Hair follicular keratinocyte (primary cell): Measurements from ENCODE around the gene MYDGF. TPM values are rescaled to one million over a fixed set of nuclear protein-coding genes. Genes with fewer than 3 reads are reported as not detected.

Experiments
- total RNA-seq: library from RNA; depleted of rRNA; stranded (reverse); fragments of >200 nt; gene quantifications from 2 replicates; pipeline ENCODE4 v1.2.3, GENCODE V29; 2015

Gene MYDGF
- 130 and 196 TPM in 2 replicates for total RNA-seq

DNA sequence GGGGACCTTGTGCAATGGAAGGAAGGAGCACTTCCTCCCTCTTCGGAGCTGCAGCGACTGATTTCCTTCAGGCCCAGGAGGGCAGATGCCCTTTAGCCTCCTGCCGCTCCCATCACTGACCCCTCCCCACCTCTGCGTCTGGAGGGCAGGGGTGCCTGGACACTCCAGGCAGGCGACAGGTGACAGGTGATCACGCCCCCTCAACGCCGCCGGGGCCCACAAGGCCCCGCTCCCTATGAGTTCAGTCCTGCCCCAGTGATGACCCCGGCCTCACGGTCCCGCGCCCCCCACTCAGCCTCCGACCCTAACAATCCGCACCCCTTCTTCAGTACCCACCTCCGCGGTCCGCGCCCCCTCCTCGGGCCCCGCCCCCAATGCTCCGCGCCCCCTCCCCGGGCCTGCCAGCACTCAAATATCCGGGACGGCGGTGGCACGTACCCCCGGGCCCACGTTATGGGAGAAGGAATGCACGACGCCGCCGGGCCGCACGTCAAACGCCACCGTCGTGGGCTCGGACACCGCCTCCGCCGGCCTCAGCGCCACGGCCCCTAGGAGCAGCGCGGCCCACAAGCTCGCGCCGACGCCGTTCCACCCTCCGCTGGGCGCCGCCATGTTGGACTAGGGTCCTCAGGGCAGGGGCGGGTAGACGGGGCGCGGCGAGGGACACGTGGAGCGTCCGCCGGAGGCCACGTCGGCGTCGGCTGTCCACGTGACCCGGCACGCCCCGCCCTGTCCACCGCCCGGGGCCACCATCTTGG is at the start of gene MYDGF:
Gene MYDGF, minus strand, starts transcription at position 620 of the 758 bp plus-strand sequence. Its CDS starts 8 bp downstream, at position 612.

GRCh38 chr19:4638828-4639530 is 31.2 kb downstream of the MYDGF start, which contains the start of gene TNFAIP8L1:
Gene TNFAIP8L1, plus strand, starts transcription at chr19:4639516. Its CDS starts 12,354 bp downstream, at chr19:4651870.

Other genes starting within 250 kb of the MYDGF start
- gene UBXN6, start 212.5 kb downstream of the MYDGF start, total RNA-seq, result 53.6 and 74.0 TPM in 2 replicates
- gene HDGFL2, start 198.0 kb downstream of the MYDGF start, total RNA-seq, result 46.5 and 65.3 TPM in 2 replicates
- gene PLIN4, start 151.9 kb downstream of the MYDGF start, total RNA-seq, result 1.1 and 2.1 TPM in 2 replicates
- not detected in 2 replicates for gene PLIN5, start 135.1 kb downstream of the MYDGF start, total RNA-seq
- not detected in 2 replicates for gene LRG1, start 130.3 kb downstream of the MYDGF start, total RNA-seq
- not detected in 2 replicates for gene SEMA6B, start 110.7 kb downstream of the MYDGF start, total RNA-seq
- gene TNFAIP8L1, start 30.8 kb downstream of the MYDGF start, total RNA-seq, result 3.7 and 6.6 TPM in 2 replicates
- gene DPP9, start 53.5 kb upstream of the MYDGF start, total RNA-seq, result 90.5 and 153 TPM in 2 replicates
- 13.7 and 18.5 TPM in 2 replicates for gene FEM1A, start 121.4 kb upstream of the MYDGF start, total RNA-seq
- gene TICAM1, start 161.4 kb upstream of the MYDGF start, total RNA-seq, result 4.9 and 10.1 TPM in 2 replicates
- gene PLIN3, start 197.3 kb upstream of the MYDGF start, total RNA-seq, result 91.7 and 98.0 TPM in 2 replicates
- not detected in 2 replicates for gene ARRDC5, start 232.6 kb upstream of the MYDGF start, total RNA-seq
- gene UHRF1, start 239.2 kb upstream of the MYDGF start, total RNA-seq, result 14.8 and 49.4 TPM in 2 replicates